HPDE6-E6E7 (cell line): Measurements from ENCODE around the gene SLC25A29.
A peak's percentile ranks its signal among the peaks of the same experiment; 100 is the strongest.

Experiments
- DNase-seq: peaks from one replicate; pipeline ENCODE4 v3.0.0; 2011; ENCODE audit warnings: missing footprints; ENCODE audit errors: extremely low spot score

Gene SLC25A29

GRCh38 chr14:100332071-100332639 lies 25.9 kb upstream of the SLC25A29 start:
- no peak for DNase-seq

DNA sequence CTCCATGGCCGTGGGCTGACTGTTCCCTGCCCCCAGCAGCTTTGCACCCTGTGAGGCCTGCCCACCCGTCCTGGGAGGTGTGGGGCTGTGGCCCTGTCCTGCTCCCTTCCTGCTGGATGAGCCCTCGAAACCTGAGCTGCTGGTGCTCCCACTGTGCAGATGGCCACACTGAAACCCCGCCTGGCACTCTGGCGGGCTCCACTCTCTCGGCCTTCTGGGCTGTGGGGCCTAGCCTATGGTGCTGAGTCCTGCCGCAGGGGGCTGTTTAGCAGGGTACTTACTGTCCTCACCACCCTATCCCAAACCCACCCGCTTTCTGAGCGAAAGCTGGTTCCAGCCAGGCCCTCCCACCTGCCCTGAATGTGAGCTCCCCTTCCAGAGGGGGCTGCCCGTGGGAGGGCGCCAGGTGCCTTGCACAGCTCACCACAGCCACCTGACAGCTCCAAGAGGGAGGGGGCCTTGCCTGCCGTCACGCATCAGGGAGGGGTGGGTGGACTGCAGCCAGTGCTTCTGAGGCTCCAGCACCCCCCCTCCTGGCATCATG lies 24.2 kb upstream of the SLC25A29 start:
- no peak for DNase-seq

GRCh38 chr14:100330007-100330344 lies 23.7 kb upstream of the SLC25A29 start:
- no peak for DNase-seq

- DNase-seq, result no peak
Measured at GRCh38 chr14:100329233-100330006, 23.2 kb upstream of the SLC25A29 start.

- no peak for DNase-seq
Measured at GRCh38 chr14:100328495-100329163, 22.4 kb upstream of the SLC25A29 start.

DNA sequence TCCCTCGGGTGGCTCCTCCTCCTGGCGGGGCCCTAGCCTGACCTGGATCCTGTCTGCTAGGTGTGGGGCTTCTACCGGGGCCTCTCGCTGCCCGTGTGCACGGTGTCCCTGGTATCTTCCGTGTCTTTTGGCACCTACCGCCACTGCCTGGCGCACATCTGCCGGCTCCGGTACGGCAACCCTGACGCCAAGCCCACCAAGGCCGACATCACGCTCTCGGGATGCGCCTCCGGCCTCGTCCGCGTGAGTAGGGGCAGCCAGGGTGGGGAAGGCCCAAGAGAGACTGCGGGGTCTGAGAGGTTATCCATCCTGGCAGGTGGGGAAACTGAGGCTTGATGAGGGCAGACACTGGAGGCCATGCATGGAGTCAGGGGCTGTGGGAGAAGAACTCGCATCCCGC lies 20.9 kb upstream of the SLC25A29 start:
- DNase-seq, result no peak

DNA sequence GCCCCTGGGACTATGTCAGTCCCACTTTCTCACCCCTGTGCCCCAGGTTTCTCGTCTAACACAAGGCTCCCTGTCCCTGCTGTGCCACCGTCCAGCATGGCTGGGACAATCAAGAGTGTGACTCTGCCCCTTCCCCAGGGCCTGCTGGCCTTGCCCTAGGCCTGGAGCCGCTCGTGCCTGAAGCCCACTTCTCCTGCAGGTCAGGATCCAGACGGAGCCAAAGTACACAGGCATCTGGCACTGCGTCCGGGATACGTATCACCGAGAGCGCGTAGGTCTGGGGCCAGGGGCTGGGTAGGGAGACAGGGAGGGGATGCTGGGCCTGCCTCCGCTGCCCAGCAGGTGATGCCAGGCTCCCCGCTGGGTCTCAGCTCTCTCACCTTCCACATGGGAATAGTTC lies 19.7 kb upstream of the SLC25A29 start:
- DNase-seq, result no peak

DNA sequence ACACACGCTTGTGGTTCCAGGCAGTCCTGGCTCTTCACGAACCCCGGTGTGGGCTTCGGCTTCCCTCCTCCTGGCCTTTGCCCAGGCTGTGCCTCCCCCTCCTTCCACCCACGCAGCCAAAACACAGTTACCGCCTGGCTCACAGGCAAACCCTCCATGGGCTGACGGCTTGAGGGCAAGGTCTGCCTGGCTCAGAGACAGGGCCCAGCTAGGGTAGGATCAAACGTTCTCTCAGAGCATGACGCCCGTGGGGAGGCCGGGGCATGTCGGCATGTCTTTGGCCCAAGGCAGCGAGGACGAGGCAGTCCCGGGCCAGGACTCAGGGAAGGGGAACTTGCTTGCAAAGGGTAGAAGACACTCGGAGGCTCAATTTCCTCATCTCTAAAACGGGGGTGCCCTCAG lies 19.0 kb upstream of the SLC25A29 start:
- no peak for DNase-seq

GRCh38 chr14:100323942-100324307 lies 17.7 kb upstream of the SLC25A29 start:
- DNase-seq, result no peak

GRCh38 chr14:100323121-100323941 lies 17.1 kb upstream of the SLC25A29 start, which contains the start of gene SLC25A47:
TSS of gene SLC25A47 (plus strand) at chr14:100323339. CDS start at chr14:100323415, 76 bp downstream.
- no peak for DNase-seq

GRCh38 chr14:100322138-100322957 lies 16.1 kb upstream of the SLC25A29 start:
- DNase-seq, result no peak

DNA sequence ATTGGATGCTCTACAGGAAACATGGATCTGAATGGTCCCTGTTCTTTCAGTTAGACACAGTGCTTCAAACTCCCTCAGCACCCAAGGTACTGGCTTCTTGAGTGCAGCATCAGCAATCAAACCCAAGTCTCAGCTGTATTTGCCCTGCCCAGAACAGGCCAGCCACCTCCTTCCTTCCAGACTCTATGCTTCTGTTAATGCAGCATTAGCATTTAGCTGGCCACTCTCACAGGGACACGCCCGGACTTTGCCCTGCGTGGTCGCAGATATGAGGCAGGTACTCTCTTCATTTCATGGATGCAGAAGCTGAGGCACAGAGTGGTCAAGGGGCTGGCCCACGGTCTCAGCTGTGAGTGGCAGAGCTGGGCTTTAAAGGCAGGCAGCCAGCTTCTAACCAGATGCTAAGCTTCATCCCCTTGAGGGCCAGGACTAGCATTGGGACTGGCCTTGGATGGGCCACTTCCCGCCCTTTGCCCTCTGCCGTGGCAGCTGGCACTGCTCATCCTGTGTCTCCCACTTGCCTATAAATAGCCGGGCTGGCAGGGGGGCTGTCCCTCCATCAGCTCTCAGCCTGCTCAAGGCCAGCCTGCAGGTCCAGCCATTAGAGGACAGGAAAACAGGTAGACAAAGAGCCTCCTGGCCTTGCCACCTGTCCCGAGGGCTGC lies 15.4 kb upstream of the SLC25A29 start:
- no peak for DNase-seq

DNA sequence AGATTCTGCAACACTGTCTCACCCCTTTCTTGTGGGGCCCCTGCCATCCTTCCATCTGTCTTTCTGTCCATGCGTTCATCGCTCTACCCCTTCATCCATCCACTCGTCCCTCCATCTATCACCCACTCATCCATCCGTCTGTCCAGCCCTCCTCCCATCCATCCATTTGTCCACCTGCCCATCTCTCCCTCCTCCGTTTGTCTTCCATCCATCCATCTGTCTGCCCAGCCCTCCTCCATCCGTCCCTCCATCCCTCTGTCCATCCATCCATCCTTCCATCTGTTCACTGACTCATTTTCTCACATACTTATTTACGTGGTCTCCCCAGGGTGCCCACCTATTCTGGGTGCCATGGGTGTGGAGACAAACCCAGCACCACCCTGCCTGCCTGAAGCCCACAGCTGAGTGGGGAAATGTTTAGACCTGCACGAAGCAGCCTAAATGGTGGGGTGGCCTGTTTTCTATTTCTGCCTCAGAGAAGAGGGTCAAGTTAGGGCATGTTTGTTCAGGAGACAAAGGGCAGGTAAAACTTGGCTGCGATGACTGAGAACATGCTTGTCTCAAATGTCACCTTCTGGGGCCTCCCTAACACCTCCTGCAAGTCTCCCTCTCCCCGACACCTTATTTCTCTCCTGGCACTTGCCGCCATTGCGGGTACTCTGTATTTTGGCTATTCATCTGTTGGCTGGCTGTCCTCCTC lies 14.1 kb upstream of the SLC25A29 start:
- DNase-seq, result peak; percentile 52

DNA sequence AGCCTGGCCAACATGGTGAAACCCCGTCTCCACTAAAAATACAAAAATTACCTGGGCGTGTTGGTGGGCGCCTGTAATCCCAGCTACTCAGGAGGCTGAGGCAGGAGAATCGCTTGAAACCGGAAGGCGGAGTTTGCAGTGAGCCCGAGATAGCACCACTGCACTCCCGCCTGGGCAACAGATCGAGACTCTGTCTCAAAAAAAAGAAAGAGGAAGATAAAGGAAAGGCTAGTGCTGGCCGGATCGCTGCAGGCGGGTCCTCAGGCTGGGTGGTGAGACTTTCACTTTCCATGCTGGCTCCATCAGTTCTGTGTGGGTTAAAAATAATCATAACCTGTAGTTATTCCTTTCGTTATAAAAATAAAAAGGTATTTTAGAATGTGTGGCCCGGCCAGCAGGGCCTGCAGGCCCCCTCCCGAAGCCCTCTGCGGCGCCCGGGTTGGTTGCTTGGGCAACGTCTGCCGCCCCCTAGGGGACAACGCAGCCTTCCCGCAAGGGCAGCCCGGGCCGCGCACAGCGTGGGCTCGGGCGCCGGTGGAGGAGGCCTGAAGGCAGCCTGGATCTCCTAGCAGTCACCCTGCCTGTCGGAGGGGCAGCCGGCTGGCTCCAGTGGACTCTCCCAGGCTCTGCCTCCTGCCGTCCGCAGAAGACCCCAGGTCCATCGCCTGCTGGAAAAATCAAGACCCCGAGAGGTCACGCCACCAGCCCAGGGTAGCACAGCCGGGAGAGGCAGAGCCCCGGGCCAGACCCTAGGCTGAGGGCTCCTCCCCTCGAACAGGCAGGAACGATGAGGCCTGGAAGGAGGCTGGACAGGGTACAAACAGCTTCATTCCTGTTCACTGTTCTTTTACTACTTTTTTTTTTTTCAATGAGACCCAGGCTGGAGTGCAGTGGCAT lies 11.9 kb upstream of the SLC25A29 start:
- no peak for DNase-seq

- DNase-seq, result no peak
Measured at GRCh38 chr14:100317389-100317788, 11.1 kb upstream of the SLC25A29 start.

DNA sequence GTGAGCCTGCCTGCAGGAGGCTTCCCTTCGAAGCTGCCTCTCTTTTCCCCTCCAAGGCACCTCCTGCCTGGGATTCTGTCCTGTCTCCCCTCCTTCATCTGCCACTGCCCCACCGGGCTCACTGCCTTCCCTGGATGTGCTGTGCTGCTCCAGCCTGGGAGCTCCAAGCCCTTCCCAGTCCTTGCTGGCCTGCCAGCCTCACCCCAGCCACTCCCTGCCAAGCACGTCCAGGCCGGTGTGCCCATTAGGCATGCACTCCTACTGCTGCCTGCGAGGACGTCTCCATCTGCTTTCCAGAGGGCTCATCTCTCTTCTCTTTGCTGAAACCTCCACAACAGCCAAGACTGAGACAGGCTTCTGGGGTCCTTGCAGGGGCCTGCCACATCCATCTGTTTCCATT lies 8.5 kb upstream of the SLC25A29 start:
- no peak for DNase-seq

GRCh38 chr14:100313464-100314230 lies 7.4 kb upstream of the SLC25A29 start:
- no peak for DNase-seq

- DNase-seq, result no peak
Measured at GRCh38 chr14:100312877-100313400, 6.7 kb upstream of the SLC25A29 start.
